HepG2 (cell line): ENCODE measurements around the gene SV2B. TPM values are rescaled to one million over a fixed set of nuclear protein-coding genes. Genes with fewer than 3 reads are reported as not detected.

Source experiments
- ATAC-seq: fragments of 200-7000 bp; cut with Tn5 transposase; 3 replicates; pipeline ENCODE4 v1.9.1; 2020; ENCODE audit warnings: mild to moderate bottlenecking, moderate library complexity
- BruUV-seq: library from RNA; stranded (reverse); fragments of 400-500 nt; replicated peaks from 2 replicates; lab custom pipeline; 2021; lab: Mats Ljungman, UMichigan
- CTCF ChIA-PET: fragments of 300-600 bp; formaldehyde crosslinking; extraction: SDS; loops from one replicate; lab custom pipeline; 2021; ENCODE audit warnings: low total read pairs, inconsistent platforms, low intra/inter-chr PET ratio; lab: Yijun Ruan, JAX
- POLR2A ChIA-PET: fragments of 350-600 bp; sonication (Branson Sonifier 250); formaldehyde crosslinking; loops from one replicate; lab custom pipeline; 2020; ENCODE audit warnings: antibody characterized with exemption, inconsistent platforms; lab: Yijun Ruan, JAX
- DNase-seq: peaks from one replicate; pipeline ENCODE4 v3.0.0-alpha.2; 2015; ENCODE audit warnings: low spot score
- FAIRE-seq: peaks from 3 replicates; lab custom pipeline; 2011; peaks lifted over from hg19 to GRCh38; lab: Jason Lieb, UNC
- H2AFZ ChIP-seq: one replicate; pipeline ENCODE4 v1.6.1; 2011; ENCODE audit warnings: low read length, inconsistent platforms
- H3K27ac ChIP-seq: fragments of 300-600 bp; 3 replicates; pipeline ENCODE4 v1.8.0; 2011; ENCODE audit warnings: mixed run types, mild to moderate bottlenecking, mixed read lengths, low read length, inconsistent platforms; ENCODE audit not compliant: insufficient read depth; ENCODE audit errors: extremely low read length
- H3K27me3 ChIP-seq, 2 experiments: fragments of 200-600 bp in 1 of 2; 2 replicates in 1 of 2; 3 replicates in 1 of 2; pipeline versions ENCODE4 v1.6.0 to v1.8.0; 2011; ENCODE audit warnings: low read length in 2 of 2, mild to moderate bottlenecking in 2 of 2, moderate library complexity in 2 of 2, inconsistent platforms in 1 of 2; ENCODE audit not compliant: insufficient read depth in 2 of 2, control insufficient read depth in 1 of 2
- H3K36me3 ChIP-seq, 2 experiments: fragments of 200-600 bp in 1 of 2; replicated peaks in 1 of 2; 2 replicates in 1 of 2; 3 replicates in 1 of 2; pipeline versions ENCODE4 v1.5.1 to v1.8.0; 2011; ENCODE audit warnings: low read length in 2 of 2, inconsistent platforms in 1 of 2; ENCODE audit not compliant: insufficient read depth in 2 of 2, control insufficient read depth in 1 of 2
- H3K4me1 ChIP-seq: 2 replicates; pipeline ENCODE4 v1.5.1; 2012; ENCODE audit warnings: low read length, inconsistent platforms; ENCODE audit not compliant: insufficient read depth
- H3K4me2 ChIP-seq: 2 replicates; pipeline ENCODE4 v1.6.0; 2011; ENCODE audit warnings: low read depth, low read length, inconsistent platforms
- H3K4me3 ChIP-seq, 3 experiments: fragments of 200-600 bp in 1 of 3; sonication (generic), shearing (Covaris generic) in 1 of 3; replicated peaks in 1 of 3; 2 replicates each; pipeline ENCODE4 v1.5.1; 2011 to 2016; ENCODE audit warnings: low read length in 3 of 3, inconsistent platforms in 2 of 3, low read depth in 2 of 3, mild to moderate bottlenecking in 2 of 3, control low read depth in 1 of 3, mixed read lengths in 1 of 3; ENCODE audit not compliant: insufficient read depth in 1 of 3
- H3K79me2 ChIP-seq: one replicate; pipeline ENCODE4 v1.6.1; 2011; ENCODE audit warnings: low read length, inconsistent platforms; ENCODE audit not compliant: insufficient read depth
- H3K9ac ChIP-seq: 2 replicates; pipeline ENCODE4 v1.6.0; 2011; ENCODE audit warnings: mild to moderate bottlenecking, low read depth, low read length, inconsistent platforms; ENCODE audit not compliant: insufficient read depth
- H3K9me3 ChIP-seq: 2 replicates; pipeline ENCODE4 v1.5.1; 2012; ENCODE audit warnings: mild to moderate bottlenecking, low read length
- H4K20me1 ChIP-seq: 2 replicates; pipeline ENCODE4 v1.6.0; 2011; ENCODE audit warnings: inconsistent platforms, mild to moderate bottlenecking, low read length, moderate library complexity; ENCODE audit not compliant: insufficient read depth
- DNMT1 ChIP-seq: sonication (generic); formaldehyde crosslinking; IDR thresholded peaks from 2 replicates; pipeline ENCODE4 v1.5.1; 2020; ENCODE audit warnings: mild to moderate bottlenecking, missing genetic modification reagents
- ELF4 ChIP-seq: sonication (generic); formaldehyde crosslinking; IDR thresholded peaks from 2 replicates; pipeline ENCODE4 v1.5.0; 2020; ENCODE audit warnings: missing genetic modification reagents, mild to moderate bottlenecking, moderate library complexity, borderline replicate concordance
- HBP1 ChIP-seq: IDR thresholded peaks from 2 replicates; pipeline ENCODE4 v1.6.1; 2016; ENCODE audit warnings: low read depth, control low read depth
- MAZ ChIP-seq, 2 experiments: sonication (generic) in 1 of 2; formaldehyde crosslinking in 1 of 2; IDR thresholded peaks; 2 replicates each; pipeline versions ENCODE4 v1.5.0 to v1.6.1; 2012 to 2020; ENCODE audit warnings: low read depth in 2 of 2, mild to moderate bottlenecking in 2 of 2, borderline replicate concordance in 1 of 2, improper control_type of control experiment in 1 of 2, low read length in 1 of 2, missing genetic modification reagents in 1 of 2, moderate library complexity in 1 of 2
- NCOR1 ChIP-seq: fragments of 200-600 bp; sonication (generic); IDR thresholded peaks from 2 replicates; pipeline ENCODE4 v1.7.0; 2017; ENCODE audit warnings: antibody characterized with exemption, low read length, borderline replicate concordance
- ZFP36 ChIP-seq: fragments of 150-350 bp; IDR thresholded peaks from 2 replicates; pipeline ENCODE4 v1.6.1; 2018; ENCODE audit warnings: borderline replicate concordance, low read length, low read depth; ENCODE audit not compliant: partially characterized antibody
- ZNF598 ChIP-seq: sonication (generic); formaldehyde crosslinking; IDR thresholded peaks from 2 replicates; pipeline ENCODE4 v1.5.1; 2020; ENCODE audit warnings: mild to moderate bottlenecking, missing genetic modification reagents, borderline replicate concordance
- WGBS: methylation state at CpG from one replicate; pipeline ENCODE4 v1.1.6; 2017; ENCODE audit warnings: low lambda C conversion rate; 5-methylcytosine and 5-hydroxymethylcytosine counted together
- in situ Hi-C: cut with HindIII; loops from 2 replicates; pipeline ENCODE4 v1.10.0; 2017; ENCODE audit warnings: low pct_unique_long_range_greater_than_20kb; ENCODE audit not compliant: extremely low pct_ligation_motif_present
- intact Hi-C: fragments of 100-400 bp; cut with micrococcal nuclease; formaldehyde crosslinking; loops from one replicate; pipeline ENCODE4 v1.10.0; 2022; ENCODE audit not compliant: unreplicated experiment
- polyA plus RNA-seq, 8 experiments: library from polyadenylated mRNA; depleted of rRNA in 3 of 8; stranded (reverse) in 7 of 8; unstranded in 1 of 8; fragments of >200 nt; fragmentation: Illumina TruSeq in 4 of 8; extraction: Trizol in 4 of 8; gene quantifications; 2 replicates each; pipeline versions ENCODE4 v1.2.1 to v1.2.3, GENCODE V29; 2011 to 2016; ENCODE audit warnings: low read depth in 4 of 8, missing spikeins in 1 of 8, mixed read lengths in 1 of 8; ENCODE audit not compliant: insufficient read depth in 1 of 8
- total RNA-seq, 5 experiments: library from RNA; depleted of rRNA; stranded (reverse); fragments of >200 nt; fragmentation: Illumina TruSeq; extraction: Trizol; gene quantifications; 2 replicates each; pipeline ENCODE4 v1.2.3, GENCODE V29; 2016; ENCODE audit warnings: low read depth in 1 of 5
- TF ChIP-seq, protein P1 (sequence below): sonication (generic); formaldehyde crosslinking; IDR thresholded peaks from 2 replicates; pipeline ENCODE4 v1.5.1; 2020; ENCODE audit warnings: missing genetic modification reagents, mild to moderate bottlenecking, borderline replicate concordance
- TF ChIP-seq, protein P2 (sequence below): IDR thresholded peaks from 2 replicates; pipeline ENCODE4 v1.6.1; 2016; ENCODE audit warnings: control low read depth
- TF ChIP-seq, protein P3 (sequence below): fragments of 450-650 bp; IDR thresholded peaks from 2 replicates; pipeline ENCODE4 v1.6.1; 2016
- TF ChIP-seq, protein P4 (sequence below): sonication (generic); formaldehyde crosslinking; IDR thresholded peaks from 2 replicates; pipeline ENCODE4 v1.9.0; 2021; ENCODE audit warnings: mild to moderate bottlenecking, missing genetic modification reagents

Gene SV2B
- total and polyA plus RNA-seq, 2 of the 13 experiments (the other 11 are each of a cell fraction or from before 2014, with no cell fraction given) = not detected

GRCh38 chr15:91243826-91244225, 143.8 kb downstream of the SV2B start:
- no peaks in the 10 kb centered on the region for H4K20me1 ChIP-seq
- no peak overlapping the region for H3K4me2 ChIP-seq
- no peaks in the 10 kb centered on the region for H3K9me3 ChIP-seq
- CTCF ChIA-PET = no interaction called here
- no CpG with 5 or more reads among the region's 2 CpGs for WGBS
- no peaks in the 10 kb centered on the region for H3K36me3 ChIP-seq
- no TSS peak for BruUV-seq
- FAIRE-seq = no peak
- H3K4me3 ChIP-seq = no peak overlapping the region
- H3K4me1 ChIP-seq = no peaks in the 10 kb centered on the region
- H2AFZ ChIP-seq = no peak overlapping the region
- no peak overlapping the region for H3K27ac ChIP-seq
- H3K9ac ChIP-seq = no peak overlapping the region
- H3K27me3 ChIP-seq = no peaks in the 10 kb centered on the region; a peak in 1 of 5 replicates
- no peak for ATAC-seq
- intact Hi-C loops = no loop called here
- H3K79me2 ChIP-seq = no peaks in the 10 kb centered on the region
- POLR2A ChIA-PET = no interaction called here
- in situ Hi-C loops = no loop called here
- no peak for DNase-seq
- TF ChIP-seq, protein P1, sequence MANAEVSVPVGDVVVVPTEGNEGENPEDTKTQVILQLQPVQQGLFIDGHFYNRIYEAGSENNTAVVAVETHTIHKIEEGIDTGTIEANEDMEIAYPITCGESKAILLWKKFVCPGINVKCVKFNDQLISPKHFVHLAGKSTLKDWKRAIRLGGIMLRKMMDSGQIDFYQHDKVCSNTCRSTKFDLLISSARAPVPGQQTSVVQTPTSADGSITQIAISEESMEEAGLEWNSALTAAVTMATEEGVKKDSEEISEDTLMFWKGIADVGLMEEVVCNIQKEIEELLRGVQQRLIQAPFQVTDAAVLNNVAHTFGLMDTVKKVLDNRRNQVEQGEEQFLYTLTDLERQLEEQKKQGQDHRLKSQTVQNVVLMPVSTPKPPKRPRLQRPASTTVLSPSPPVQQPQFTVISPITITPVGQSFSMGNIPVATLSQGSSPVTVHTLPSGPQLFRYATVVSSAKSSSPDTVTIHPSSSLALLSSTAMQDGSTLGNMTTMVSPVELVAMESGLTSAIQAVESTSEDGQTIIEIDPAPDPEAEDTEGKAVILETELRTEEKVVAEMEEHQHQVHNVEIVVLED = no peak
- TF ChIP-seq, protein P2, sequence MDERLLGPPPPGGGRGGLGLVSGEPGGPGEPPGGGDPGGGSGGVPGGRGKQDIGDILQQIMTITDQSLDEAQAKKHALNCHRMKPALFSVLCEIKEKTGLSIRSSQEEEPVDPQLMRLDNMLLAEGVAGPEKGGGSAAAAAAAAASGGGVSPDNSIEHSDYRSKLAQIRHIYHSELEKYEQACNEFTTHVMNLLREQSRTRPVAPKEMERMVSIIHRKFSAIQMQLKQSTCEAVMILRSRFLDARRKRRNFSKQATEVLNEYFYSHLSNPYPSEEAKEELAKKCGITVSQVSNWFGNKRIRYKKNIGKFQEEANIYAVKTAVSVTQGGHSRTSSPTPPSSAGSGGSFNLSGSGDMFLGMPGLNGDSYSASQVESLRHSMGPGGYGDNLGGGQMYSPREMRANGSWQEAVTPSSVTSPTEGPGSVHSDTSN (CRISPR knock-in tag) = no peak
- no peak for TF ChIP-seq ZFP36
- no peak for TF ChIP-seq HBP1 (CRISPR knock-in tag)
- TF ChIP-seq MAZ (IDR thresholded peaks at IDR 0.05; ENCODE audit: borderline replicate concordance, low read depth, low read length) = no peak
- no peak for TF ChIP-seq MAZ (CRISPR knock-in tag; IDR thresholded peaks at IDR 0.05; ENCODE audit: low read depth)
- no peak for TF ChIP-seq DNMT1 (CRISPR knock-in tag)
- TF ChIP-seq ZNF598 = no peak
- TF ChIP-seq, protein P3, sequence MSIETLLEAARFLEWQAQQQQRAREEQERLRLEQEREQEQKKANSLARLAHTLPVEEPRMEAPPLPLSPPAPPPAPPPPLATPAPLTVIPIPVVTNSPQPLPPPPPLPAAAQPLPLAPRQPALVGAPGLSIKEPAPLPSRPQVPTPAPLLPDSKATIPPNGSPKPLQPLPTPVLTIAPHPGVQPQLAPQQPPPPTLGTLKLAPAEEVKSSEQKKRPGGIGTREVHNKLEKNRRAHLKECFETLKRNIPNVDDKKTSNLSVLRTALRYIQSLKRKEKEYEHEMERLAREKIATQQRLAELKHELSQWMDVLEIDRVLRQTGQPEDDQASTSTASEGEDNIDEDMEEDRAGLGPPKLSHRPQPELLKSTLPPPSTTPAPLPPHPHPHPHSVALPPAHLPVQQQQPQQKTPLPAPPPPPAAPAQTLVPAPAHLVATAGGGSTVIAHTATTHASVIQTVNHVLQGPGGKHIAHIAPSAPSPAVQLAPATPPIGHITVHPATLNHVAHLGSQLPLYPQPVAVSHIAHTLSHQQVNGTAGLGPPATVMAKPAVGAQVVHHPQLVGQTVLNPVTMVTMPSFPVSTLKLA = no peak
- no peak for TF ChIP-seq ELF4
- TF ChIP-seq, protein P4, sequence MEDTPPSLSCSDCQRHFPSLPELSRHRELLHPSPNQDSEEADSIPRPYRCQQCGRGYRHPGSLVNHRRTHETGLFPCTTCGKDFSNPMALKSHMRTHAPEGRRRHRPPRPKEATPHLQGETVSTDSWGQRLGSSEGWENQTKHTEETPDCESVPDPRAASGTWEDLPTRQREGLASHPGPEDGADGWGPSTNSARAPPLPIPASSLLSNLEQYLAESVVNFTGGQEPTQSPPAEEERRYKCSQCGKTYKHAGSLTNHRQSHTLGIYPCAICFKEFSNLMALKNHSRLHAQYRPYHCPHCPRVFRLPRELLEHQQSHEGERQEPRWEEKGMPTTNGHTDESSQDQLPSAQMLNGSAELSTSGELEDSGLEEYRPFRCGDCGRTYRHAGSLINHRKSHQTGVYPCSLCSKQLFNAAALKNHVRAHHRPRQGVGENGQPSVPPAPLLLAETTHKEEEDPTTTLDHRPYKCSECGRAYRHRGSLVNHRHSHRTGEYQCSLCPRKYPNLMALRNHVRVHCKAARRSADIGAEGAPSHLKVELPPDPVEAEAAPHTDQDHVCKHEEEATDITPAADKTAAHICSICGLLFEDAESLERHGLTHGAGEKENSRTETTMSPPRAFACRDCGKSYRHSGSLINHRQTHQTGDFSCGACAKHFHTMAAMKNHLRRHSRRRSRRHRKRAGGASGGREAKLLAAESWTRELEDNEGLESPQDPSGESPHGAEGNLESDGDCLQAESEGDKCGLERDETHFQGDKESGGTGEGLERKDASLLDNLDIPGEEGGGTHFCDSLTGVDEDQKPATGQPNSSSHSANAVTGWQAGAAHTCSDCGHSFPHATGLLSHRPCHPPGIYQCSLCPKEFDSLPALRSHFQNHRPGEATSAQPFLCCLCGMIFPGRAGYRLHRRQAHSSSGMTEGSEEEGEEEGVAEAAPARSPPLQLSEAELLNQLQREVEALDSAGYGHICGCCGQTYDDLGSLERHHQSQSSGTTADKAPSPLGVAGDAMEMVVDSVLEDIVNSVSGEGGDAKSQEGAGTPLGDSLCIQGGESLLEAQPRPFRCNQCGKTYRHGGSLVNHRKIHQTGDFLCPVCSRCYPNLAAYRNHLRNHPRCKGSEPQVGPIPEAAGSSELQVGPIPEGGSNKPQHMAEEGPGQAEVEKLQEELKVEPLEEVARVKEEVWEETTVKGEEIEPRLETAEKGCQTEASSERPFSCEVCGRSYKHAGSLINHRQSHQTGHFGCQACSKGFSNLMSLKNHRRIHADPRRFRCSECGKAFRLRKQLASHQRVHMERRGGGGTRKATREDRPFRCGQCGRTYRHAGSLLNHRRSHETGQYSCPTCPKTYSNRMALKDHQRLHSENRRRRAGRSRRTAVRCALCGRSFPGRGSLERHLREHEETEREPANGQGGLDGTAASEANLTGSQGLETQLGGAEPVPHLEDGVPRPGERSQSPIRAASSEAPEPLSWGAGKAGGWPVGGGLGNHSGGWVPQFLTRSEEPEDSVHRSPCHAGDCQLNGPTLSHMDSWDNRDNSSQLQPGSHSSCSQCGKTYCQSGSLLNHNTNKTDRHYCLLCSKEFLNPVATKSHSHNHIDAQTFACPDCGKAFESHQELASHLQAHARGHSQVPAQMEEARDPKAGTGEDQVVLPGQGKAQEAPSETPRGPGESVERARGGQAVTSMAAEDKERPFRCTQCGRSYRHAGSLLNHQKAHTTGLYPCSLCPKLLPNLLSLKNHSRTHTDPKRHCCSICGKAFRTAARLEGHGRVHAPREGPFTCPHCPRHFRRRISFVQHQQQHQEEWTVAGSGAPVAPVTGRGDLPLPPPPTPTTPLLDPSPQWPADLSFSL (CRISPR knock-in tag) = no peak
- no peak for TF ChIP-seq NCOR1
